ENCODE results near the gene CD79A.

The CD79A gene

GRCh38 chr19:41859213-41859617 lies 17.9 kb upstream of the CD79A start:
- FAIRE-seq = no peak
- no peak for TF ChIP-seq POLR2A (IDR thresholded peaks at IDR 0.05; ENCODE audit: low read depth, low read length)
- DNase-seq (ENCODE audit: insufficient read length, low spot score) = no peak

- FAIRE-seq (peak; percentile 80), DNase-seq (ENCODE audit: insufficient read length, low spot score) (peak; percentile 98)
- peak; percentile 90 for TF ChIP-seq POLR2A (IDR thresholded peaks at IDR 0.05; ENCODE audit: low read depth, low read length)
Observed at GRCh38 chr19:41859618-41860418, 17.3 kb upstream of the CD79A start, which contains the start of gene RPS19. RPS19 (plus strand) TSS chr19:41860255; CDS start chr19:41860775, 520 bp downstream.

GRCh38 chr19:41860419-41861115 lies 16.5 kb upstream of the CD79A start:
- no peak for TF ChIP-seq POLR2A (IDR thresholded peaks at IDR 0.05; ENCODE audit: low read depth, low read length)
- FAIRE-seq (no peak), DNase-seq (ENCODE audit: insufficient read length, low spot score) (no peak)

DNA sequence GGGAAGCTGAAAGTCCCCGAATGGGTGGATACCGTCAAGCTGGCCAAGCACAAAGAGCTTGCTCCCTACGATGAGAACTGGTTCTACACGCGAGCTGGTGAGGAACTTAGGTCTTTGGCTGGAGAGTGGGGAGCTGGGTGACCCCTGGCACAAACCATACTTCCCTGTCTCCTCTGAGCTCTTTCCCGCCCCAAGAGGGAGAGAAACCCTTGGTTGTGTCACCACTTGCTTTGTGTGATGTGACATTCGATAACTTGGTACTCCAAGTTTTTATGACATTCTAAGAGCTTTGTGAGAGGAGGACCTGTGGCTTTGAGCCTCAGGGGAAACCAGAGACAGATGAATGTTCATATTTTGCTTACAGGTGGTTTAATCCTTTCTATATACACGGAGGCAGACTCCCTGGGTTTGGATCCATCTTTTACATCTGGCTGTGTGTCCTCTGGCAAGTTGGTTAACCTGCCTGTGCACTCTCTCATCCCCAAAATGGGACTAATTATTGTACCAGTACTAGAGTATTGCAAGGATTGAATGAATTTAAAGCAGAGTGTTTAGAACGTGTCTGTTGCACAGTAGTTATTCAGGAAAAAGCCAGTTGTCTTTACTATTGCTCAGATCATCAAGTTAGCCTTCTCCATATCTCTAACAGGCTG lies 15.8 kb upstream of the CD79A start:
- FAIRE-seq (no peak), DNase-seq (ENCODE audit: insufficient read length, low spot score) (no peak)
- no peak for TF ChIP-seq POLR2A (IDR thresholded peaks at IDR 0.05; ENCODE audit: low read depth, low read length)

DNA sequence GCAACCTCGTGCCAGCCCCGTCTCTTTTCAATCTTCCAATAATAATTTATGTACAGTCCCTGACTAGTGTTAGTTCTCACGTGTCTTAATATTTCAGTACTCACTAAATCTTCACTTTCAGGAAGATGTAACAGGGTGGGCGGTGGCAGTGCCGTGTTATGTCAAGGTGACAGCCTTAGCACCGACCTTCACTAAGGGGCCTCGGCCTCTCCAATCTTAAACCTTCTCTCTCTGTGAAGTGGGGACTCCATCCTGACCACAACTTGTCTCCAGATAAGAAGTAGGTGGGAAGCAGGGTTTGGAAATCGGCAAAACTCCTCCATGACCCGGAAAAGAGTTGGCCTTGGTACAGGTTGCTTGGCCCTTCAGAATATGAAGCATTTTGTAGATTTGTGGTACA lies 15.2 kb upstream of the CD79A start:
- TF ChIP-seq POLR2A (IDR thresholded peaks at IDR 0.05; ENCODE audit: low read depth, low read length) = no peak
- FAIRE-seq (no peak), DNase-seq (ENCODE audit: insufficient read length, low spot score) (no peak)

DNA sequence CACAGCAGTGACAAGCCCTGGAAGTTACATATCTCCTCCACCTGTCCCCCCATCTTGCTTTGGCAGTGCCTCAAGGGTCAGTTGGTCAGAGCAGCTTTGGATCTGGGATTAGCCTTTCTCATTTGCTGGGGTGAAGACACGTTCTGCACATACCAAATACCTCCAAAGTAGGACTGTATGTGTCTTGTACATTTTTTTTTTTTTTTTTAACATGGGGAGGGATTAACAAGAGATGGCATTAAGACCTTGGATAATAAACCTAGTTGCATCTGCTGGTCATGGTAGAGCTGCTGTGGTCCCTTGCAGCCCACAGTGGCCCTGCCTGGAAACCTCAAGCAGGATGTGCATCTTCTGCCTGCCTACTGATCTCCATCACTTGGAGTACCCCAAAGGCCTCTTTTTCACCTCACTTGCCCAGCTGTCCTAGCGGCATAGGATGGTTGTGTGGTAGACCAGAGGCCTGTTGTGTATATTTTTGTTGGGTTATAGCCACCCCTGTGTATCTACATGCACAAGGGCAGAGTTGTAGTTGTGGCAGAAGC lies 14.6 kb upstream of the CD79A start:
- FAIRE-seq (no peak), DNase-seq (ENCODE audit: insufficient read length, low spot score) (no peak)
- TF ChIP-seq POLR2A (IDR thresholded peaks at IDR 0.05; ENCODE audit: low read depth, low read length) = no peak

GRCh38 chr19:41863209-41863931 lies 13.7 kb upstream of the CD79A start:
- no peak for TF ChIP-seq POLR2A (IDR thresholded peaks at IDR 0.05; ENCODE audit: low read depth, low read length)
- DNase-seq (ENCODE audit: insufficient read length, low spot score) (no peak), FAIRE-seq (no peak)

- DNase-seq (ENCODE audit: insufficient read length, low spot score) (no peak), FAIRE-seq (no peak)
- TF ChIP-seq POLR2A (IDR thresholded peaks at IDR 0.05; ENCODE audit: low read depth, low read length) = no peak
Observed at GRCh38 chr19:41864374-41864773, 12.7 kb upstream of the CD79A start.

GRCh38 chr19:41866284-41866683 lies 10.8 kb upstream of the CD79A start:
- DNase-seq (ENCODE audit: insufficient read length, low spot score) = no peak
- TF ChIP-seq POLR2A (IDR thresholded peaks at IDR 0.05; ENCODE audit: low read depth, low read length) = no peak
- FAIRE-seq = no peak

DNA sequence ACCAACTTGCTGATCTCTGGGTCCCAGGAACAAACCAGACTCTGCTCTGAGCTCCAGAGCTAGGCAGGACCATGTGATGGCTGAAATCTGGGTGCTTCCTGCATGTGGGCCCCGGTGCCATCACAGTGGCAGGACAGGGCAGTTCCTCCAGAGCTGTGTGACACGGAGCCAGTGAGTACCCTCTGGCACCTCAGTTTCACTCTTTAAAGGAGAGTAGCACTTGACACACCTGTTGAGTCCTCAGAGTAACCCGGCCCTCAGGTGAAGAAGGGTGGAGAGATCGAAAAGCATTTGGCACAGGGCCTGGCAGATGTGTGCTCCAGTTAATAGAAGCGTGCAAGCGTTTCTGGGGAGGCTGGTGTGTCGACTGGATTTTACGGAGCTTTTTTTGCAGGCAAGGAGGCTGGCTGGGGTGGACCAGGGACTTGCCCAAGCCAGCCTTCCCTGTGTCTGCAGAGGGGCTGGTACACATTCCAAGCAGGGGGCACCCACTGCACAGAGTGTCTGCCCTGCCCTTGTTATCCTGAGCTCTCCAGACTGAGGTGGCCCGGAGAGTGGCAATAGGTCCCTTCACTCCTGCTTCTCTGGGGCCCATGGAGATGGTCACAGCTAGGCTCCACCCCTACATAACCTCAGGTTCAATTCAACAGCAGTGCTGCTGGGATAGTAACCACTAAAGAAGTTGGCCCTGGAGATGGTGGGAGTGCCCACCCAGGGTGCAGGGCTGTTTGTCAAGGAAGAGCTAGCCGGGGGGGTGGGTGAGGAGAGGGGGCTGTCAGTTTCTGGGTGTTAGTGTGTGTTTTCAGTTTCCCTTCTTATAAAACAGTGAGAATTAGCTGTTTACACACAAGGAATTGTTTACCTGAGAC lies 8.7 kb upstream of the CD79A start:
- FAIRE-seq (no peak), DNase-seq (ENCODE audit: insufficient read length, low spot score) (no peak)
- TF ChIP-seq POLR2A (IDR thresholded peaks at IDR 0.05; ENCODE audit: low read depth, low read length) = no peak

GRCh38 chr19:41868989-41869300 lies 8.1 kb upstream of the CD79A start:
- DNase-seq (ENCODE audit: insufficient read length, low spot score) = no peak
- no peak for TF ChIP-seq POLR2A (IDR thresholded peaks at IDR 0.05; ENCODE audit: low read depth, low read length)
- no peak for FAIRE-seq

DNA sequence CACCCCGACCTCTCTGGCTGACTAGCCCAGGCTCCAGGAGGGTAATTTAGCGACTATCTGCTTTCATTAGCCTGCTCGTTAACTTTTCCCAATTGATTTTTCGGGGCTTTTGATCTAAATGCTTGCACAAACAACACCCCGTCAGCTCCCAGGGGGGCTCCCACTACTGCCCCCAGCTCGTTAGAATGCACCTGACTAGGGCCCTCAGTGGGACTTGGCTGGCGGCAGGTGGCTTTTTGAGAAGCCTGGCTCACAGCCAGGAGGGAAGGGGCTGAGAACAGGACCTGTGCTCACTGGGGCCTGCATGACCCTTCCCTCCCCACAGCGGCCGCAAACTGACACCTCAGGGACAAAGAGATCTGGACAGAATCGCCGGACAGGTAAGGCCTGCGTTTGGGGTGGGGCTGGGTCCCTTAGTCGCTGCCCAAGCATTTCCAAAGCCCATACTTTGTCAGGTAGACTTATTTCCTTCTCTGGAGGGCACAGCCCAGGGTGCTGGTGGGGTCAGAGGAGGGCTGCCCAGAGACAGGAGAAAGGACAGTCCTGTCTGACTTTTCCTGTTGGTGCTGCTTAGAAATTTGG lies 7.6 kb upstream of the CD79A start:
- DNase-seq (ENCODE audit: insufficient read length, low spot score) (no peak), FAIRE-seq (no peak)
- no peak for TF ChIP-seq POLR2A (IDR thresholded peaks at IDR 0.05; ENCODE audit: low read depth, low read length)
